ENCODE results near the gene CCDC60. TPM values are rescaled to one million over a fixed set of nuclear protein-coding genes. Genes with fewer than 3 reads are reported as not detected.

The CCDC60 gene
- under 1 TPM in 2 of 3 donors, not detected in 1; 0.12 to 0.16 TPM for polyA plus RNA-seq (ENCODE audit: insufficient read length in 3 of 3)
- long read RNA-seq, donor 1: 0 reads
- long read RNA-seq, donor 2: 0 reads
- long read RNA-seq, donor 3: 0 reads
- long read RNA-seq, donor 4: 0 reads
- long read RNA-seq, donor 5: 0 reads
- long read RNA-seq, donor 6: 0 reads
- long read RNA-seq, donor 7: 0 reads
- long read RNA-seq, donor 8: 0 reads
- long read RNA-seq, donor 9: 0 reads
- long read RNA-seq, donor 10: 0 reads
- long read RNA-seq, donor 11: 0 reads
- long read RNA-seq, donor 12: 0 reads
- long read RNA-seq, donor 13: 0 reads
- long read RNA-seq, donor 14: 0 reads
- long read RNA-seq, donor 15: 0 reads
- long read RNA-seq, donor 16: 0 reads

DNA sequence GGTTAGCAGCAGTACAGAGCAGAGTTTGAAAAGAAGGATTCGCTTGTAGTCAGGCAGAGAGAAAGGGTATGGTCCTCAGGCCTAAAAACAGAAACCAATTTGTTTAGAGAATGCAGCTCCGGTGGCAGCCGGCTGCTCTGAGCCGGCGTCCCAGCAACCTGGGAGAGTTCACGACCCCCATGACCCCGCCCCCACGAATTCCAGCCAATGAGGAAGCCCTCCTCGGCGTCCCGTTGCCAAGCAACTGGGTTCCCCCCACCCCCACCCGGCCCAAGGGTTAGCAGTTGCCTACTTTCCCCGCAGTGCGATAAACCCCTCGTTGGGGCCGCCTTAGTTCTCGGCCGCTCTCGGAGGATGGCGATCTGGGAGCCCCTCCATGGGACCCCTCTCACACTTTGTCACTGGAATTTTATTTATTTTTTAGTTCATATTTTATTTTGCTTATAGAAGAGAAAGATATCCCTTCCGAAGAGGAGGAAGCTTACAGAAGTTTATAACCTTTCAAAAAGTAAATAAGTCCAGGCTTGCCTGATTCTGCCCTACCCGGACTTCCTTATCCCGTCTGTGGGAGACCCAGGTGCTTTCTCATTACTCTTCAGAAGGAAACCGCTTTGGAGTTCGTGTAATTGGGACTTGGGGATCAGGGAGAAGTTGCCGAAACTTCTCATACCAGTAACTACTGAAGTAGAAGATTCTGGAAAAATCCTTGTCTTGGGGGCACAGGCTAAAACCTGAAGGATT lies at the start of gene CCDC60:
Gene CCDC60, plus strand, starts transcription at position 300 of the 741 bp plus-strand sequence. CDS start 448 bp downstream, outside the sequence.
- peak in 1 of 11 donors; percentile 8 for DNase-seq (ENCODE audit: extremely low read depth in 1 of 11, low read depth in 9 of 11, low spot score in 4 of 11)

DNA sequence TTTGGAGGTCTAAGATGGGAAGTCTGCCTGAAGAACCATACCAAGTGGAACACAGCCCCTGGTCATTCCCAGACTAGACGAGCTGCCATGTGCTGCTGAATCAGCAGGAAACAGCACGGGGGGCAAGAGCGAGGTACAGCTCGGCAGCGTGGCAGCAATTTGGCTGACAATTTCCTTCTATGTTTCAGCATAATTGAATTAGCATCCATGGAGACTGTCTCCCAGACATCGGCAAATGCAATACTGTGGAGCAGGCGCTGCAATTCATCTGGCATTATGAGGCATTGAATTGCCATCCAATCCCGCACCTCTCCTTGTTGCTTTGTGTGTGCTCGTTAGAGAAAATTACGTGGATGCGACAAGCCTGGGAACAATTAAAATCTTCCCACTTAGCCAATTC lies 46.0 kb upstream of the CCDC60 start:
- DNase-seq (ENCODE audit: extremely low read depth in 1 of 11, low read depth in 9 of 11, low spot score in 4 of 11): no peak

- peak in 1 of 11 donors; percentile 22 for DNase-seq (ENCODE audit: extremely low read depth in 1 of 11, low read depth in 9 of 11, low spot score in 4 of 11)
These were observed 41.5 kb upstream of the CCDC60 start for GRCh38 chr12:119292893-119293630.

DNA sequence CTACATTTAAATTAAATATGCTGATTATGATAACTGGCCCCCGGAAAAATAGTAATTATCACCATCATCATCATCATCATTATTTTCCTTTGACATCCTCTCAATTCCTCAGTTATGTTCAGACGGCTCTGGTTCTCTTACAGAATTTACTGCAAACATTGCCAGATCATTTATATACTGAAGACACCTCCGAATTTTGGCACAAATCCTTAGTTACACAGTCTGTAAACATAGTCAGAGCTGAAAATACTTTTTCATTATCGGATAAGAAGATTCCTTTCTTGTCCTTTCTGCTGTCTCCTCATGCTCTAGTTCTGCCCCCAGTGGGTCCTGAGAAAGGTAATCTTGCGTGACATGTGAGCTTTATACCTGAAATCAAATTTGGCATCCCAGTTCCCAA lies 40.3 kb upstream of the CCDC60 start:
- DNase-seq (ENCODE audit: extremely low read depth in 1 of 11, low read depth in 9 of 11, low spot score in 4 of 11): no peak

DNA sequence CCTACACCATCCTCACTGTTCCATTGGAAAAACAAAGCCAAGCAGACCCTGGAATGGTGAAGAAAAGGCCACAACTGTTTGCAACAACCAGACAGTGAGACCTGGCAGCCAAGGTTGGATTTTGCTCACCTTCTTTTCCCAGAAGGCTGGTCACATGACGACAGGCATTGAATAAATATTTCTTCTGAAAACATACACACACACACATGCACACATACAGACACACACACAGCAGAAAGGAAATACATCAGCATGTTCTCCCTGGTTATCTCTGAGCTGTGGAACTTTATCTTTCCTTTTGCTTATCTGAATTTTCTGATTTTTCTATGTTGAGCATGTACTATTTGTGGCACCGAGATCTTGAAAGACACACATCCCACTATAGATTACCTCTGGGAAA lies 38.0 kb upstream of the CCDC60 start:
- no peak for DNase-seq (ENCODE audit: extremely low read depth in 1 of 11, low read depth in 9 of 11, low spot score in 4 of 11)

- no peak for DNase-seq (ENCODE audit: extremely low read depth in 1 of 11, low read depth in 9 of 11, low spot score in 4 of 11)
These were observed 35.4 kb upstream of the CCDC60 start for GRCh38 chr12:119299130-119299529.

DNA sequence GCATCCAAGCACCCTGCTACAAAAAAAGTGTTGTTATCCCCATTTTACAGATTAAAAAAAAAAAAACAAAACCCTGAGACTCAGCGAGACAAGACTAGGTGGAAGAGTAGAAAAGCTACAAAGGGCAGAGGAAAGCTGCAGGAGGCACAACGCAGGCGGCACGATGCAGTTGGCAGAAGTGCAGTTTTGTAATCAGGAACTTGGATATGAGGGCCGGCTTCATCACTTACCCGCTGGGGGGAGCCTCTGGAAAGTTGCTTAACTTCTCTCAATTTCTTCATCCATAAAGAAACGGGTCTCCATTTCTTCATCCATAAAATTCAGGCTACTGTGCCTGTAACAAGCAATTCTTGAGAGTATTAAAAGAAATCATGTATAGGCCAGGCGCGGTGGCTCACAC lies 33.1 kb upstream of the CCDC60 start:
- no peak for DNase-seq (ENCODE audit: extremely low read depth in 1 of 11, low read depth in 9 of 11, low spot score in 4 of 11)

DNA sequence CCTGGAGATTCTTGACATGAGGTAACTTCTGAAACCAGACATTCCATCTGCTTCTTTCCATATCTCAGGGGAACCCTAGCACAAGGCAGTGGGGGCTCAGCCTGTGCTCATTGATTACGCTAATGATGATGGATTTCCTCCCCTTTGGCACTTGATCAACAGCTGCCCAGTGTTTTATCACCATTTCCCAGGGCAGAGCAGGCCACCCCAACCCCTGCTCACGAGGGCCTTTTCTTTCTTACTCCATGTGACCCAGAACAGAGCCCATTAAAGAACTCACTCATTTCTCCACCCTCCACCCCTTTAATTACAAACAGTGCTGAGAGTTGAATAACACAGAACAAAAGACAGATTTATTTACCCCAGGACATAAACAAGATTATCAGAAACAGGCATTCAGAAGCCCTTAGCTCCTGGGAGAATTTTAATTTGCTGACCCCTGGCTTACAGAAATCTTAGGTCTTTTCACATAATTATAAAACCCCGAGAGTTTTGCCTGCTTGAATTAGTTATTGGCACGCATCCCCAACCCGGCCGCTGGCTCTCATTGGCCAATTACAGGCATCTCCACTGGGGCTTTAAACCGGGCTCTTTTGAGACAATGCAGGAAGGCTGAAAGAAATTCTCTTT lies 32.0 kb upstream of the CCDC60 start:
- DNase-seq (ENCODE audit: extremely low read depth in 1 of 11, low read depth in 9 of 11, low spot score in 4 of 11): peak in 1 of 11 donors; percentile 14

DNA sequence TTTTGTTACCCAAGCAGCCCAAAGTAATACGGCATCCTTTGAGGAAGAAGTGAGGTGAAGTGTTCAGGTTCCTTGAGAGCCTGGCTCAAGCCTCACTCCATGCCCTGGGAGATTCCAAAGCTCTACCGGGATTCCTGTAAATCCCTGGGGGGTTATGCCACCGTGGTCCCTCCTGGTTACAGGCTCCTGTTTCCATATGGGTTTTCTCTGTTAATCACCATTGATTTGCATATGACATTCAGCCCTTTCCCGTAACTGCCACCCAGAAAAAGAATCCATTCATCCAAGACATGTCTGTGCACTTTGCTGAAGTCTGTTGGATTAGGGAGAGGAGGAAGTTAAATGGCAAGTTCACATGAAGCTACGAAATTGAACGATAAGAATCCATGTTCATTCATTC lies 27.9 kb upstream of the CCDC60 start:
- DNase-seq (ENCODE audit: extremely low read depth in 1 of 11, low read depth in 9 of 11, low spot score in 4 of 11): no peak

- DNase-seq (ENCODE audit: extremely low read depth in 1 of 11, low read depth in 9 of 11, low spot score in 4 of 11): no peak
These were observed 26.8 kb upstream of the CCDC60 start for GRCh38 chr12:119307747-119308146.

DNA sequence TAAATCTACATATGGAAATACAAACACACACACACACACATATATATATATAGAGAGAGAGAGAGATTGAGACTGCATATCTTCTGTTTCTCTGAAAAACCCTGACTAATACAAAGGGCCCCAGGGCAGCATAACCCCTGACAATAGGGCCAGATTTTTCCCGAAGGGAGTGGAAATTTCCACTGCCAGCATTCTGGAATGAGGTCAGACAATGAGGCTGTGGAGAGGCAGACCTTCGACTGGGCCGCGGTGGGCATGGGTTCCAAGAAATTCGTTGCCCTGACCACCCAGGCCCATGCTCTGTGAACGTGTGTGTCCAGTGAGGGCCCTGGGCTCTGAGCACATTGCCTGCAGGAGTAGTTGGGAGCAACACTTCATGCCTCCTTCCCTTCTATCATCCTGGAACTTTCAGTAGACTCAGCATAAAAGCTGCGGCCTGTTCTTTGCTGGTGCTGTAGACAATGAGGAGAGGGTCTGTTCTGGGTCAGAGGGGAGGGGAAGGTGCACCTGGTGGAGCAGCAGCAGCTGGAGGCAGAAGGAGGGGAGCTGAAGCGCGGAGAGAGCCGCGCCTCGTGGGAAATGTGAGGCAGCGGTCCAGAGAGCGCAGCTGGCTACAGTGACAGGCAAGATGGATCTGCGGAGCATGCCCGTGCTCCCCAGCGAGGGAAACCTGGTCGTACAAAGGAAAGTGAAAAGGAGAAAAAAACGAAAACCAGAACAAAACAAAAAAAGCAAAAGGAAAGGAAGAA lies 25.6 kb upstream of the CCDC60 start:
- no peak for DNase-seq (ENCODE audit: extremely low read depth in 1 of 11, low read depth in 9 of 11, low spot score in 4 of 11)

- no peak for DNase-seq (ENCODE audit: extremely low read depth in 1 of 11, low read depth in 9 of 11, low spot score in 4 of 11)
These were observed 22.7 kb upstream of the CCDC60 start for GRCh38 chr12:119311878-119312277.

DNA sequence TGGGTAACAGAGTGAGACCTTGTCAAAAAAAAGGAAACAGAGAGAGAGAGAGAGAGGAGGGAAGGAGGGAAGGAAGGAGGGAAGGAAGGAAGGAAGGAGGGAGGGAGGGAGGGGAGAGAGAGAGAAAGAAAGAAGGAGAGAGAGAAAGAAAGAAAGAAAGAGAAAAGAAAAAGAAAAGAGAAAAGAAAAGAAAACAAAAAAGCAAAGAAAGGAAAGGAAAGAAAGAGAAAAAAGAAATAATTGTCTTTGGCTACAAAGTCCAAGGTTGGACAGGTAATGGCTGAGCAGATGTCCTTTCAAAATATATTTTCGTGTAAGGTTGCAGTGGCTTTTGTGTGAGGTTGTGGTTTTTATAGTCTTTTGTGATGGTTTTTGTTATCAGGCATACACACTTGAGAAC lies 21.6 kb upstream of the CCDC60 start:
- DNase-seq (ENCODE audit: extremely low read depth in 1 of 11, low read depth in 9 of 11, low spot score in 4 of 11): no peak

GRCh38 chr12:119314290-119314689 lies 20.2 kb upstream of the CCDC60 start:
- no peak for DNase-seq (ENCODE audit: extremely low read depth in 1 of 11, low read depth in 9 of 11, low spot score in 4 of 11)

GRCh38 chr12:119319638-119320037 lies 14.9 kb upstream of the CCDC60 start:
- no peak for DNase-seq (ENCODE audit: extremely low read depth in 1 of 11, low read depth in 9 of 11, low spot score in 4 of 11)

DNA sequence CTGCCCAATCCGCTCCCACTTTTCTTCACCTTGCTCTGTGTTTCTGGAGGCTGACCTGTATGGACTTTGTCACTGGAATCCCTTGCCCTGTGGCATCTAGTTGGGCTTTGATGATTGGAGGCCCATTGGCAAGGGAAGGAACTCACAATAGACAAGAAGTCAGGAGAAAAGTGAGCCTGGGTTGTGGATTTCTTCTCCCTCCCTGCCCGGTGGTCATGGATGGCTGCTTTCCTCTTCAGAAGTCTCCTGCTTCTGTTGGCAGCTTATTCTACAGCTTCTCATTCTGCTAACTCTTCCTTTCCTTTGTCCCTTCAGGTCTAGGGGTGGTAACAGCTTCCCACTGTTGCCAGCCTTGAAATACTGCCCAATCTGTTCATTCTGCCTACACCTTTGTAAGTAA lies 13.9 kb upstream of the CCDC60 start:
- no peak for DNase-seq (ENCODE audit: extremely low read depth in 1 of 11, low read depth in 9 of 11, low spot score in 4 of 11)

DNA sequence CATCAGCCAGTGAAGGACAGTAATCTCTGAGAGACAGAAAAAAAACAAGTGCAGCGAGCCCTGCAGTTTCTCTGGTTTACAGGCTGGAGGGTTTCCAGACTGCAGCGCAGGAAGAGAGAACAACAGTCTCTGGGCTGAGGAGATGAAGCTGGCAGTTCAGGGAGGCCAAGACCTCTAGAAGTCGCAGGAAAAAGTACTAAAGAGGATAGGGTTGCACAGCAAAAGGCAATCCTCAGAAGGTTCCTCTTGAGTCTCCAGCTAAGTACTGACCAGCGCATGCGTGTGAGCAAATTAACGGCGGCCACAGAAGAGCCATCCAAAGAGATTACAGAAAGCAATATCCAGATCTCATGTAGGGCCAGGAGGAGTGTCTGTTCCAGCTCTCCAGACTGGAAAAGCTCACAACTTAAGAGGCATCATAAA lies 12.2 kb upstream of the CCDC60 start:
- DNase-seq (ENCODE audit: extremely low read depth in 1 of 11, low read depth in 9 of 11, low spot score in 4 of 11): no peak

GRCh38 chr12:119325813-119326212 lies 8.7 kb upstream of the CCDC60 start:
- DNase-seq (ENCODE audit: extremely low read depth in 1 of 11, low read depth in 9 of 11, low spot score in 4 of 11): no peak

DNA sequence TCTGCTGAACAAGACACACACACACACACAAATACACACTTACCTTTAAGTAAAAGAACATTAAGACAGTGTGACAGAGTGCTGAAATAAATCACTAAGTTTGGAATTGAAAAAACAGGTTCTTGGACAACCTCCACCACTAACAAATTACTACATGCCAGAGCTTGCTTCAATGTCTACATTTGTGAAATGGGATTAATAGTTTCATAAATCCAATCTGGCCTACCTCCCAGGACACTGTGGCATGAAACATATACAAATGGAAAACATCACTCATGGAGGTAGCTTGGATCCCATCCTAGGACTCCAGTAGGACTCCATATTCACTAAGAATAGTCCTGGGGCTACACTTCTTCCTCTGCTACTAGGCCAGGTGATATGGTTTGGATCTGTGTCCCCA lies 8.2 kb upstream of the CCDC60 start:
- no peak for DNase-seq (ENCODE audit: extremely low read depth in 1 of 11, low read depth in 9 of 11, low spot score in 4 of 11)
